ENCODE data around the gene SDK1. TPM values are rescaled to one million over a fixed set of nuclear protein-coding genes. Genes with fewer than 3 reads are reported as not detected.

Gene SDK1
- total RNA-seq, 4 donors from 2014 or later: under 0.01 to 16.2 (median 7.2) TPM

DNA sequence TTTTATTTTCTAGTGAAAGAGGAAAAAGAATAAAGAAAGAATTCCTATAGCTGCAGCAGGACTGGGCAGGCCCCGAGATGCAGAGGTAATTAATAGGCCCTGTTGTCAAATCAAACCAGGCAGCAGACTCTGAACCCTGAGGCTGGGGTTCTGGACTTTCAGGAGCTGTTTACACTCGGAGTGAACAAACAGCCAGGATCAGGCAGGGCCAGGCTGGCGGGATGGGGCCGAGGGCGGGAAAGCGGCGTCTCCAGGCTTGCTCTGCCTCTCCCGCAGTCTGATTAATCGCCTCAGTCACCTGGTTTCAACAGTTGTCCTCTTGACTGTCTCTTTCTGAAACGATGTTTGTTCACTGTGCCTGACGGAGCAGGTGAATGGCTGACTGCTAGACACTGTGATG lies 705.6 kb downstream of the SDK1 start:
- TF ChIP-seq, protein P1, sequence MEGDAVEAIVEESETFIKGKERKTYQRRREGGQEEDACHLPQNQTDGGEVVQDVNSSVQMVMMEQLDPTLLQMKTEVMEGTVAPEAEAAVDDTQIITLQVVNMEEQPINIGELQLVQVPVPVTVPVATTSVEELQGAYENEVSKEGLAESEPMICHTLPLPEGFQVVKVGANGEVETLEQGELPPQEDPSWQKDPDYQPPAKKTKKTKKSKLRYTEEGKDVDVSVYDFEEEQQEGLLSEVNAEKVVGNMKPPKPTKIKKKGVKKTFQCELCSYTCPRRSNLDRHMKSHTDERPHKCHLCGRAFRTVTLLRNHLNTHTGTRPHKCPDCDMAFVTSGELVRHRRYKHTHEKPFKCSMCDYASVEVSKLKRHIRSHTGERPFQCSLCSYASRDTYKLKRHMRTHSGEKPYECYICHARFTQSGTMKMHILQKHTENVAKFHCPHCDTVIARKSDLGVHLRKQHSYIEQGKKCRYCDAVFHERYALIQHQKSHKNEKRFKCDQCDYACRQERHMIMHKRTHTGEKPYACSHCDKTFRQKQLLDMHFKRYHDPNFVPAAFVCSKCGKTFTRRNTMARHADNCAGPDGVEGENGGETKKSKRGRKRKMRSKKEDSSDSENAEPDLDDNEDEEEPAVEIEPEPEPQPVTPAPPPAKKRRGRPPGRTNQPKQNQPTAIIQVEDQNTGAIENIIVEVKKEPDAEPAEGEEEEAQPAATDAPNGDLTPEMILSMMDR (IDR thresholded peaks at IDR 0.05): no peak
- Histone ChIP-seq H3K4me1 (no peaks in the 10 kb centered on the region), H3K36me3 (no peaks in the 10 kb centered on the region), H3K27me3 (no peaks in the 10 kb centered on the region), H3K9me3 (no peaks in the 10 kb centered on the region), H3K4me3 (no peak overlapping the region), H3K27ac (no peak overlapping the region)
- DNase-seq: no peak
- intact Hi-C loops (cut with DNase I; ENCODE audit: low total_unique reads): no loop called here

DNA sequence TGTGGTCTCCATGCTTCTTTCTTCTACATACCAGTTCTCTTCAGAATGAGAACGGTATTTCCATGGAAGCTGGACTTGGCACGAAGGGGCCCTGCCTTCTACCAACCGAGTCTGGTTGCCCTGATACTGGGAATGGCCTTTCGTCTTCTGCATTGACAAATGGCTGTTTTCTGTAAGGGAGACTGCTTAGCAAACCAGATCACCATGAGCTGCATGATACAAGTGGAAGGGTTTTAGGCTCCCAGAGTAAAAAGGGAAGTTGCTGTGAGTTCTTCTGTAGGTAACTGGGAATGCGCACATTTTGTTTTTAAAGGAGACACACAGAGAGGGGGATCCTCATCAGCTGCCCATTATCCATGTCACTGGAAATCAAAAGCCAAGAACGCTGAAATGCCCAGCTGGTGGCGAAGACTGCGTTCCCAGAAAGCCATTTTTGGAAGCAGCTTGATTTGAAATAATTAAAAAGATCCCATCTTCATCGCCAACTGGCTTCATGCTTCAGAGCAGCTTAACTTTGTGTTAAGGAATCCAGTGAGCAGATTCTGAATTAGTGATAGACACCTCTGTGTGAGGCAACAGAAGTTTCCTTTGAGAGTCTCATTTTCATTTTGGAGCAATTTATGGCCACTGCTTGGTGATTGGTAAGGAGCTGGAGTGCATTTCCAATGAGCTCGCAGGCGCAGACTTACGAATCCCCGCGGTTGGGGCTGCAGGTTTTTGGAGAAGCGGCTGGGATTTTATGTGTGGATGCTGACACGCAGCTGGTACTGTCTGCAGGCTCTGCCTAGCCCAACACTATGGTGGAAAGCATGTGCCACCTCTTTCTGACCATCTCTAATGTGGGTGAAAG lies 708.4 kb downstream of the SDK1 start:
- DNase-seq: no peak
- intact Hi-C loops (cut with DNase I; ENCODE audit: low total_unique reads): loop anchor here (5.0 kb wide), 1 partner anchor 607 kb away; no protein-coding TSS in a partner anchor
- Histone ChIP-seq H3K36me3 (no peaks in the 10 kb centered on the region), H3K4me3 (no peak overlapping the region), H3K4me1 (no peaks in the 10 kb centered on the region), H3K27ac (no peak overlapping the region), H3K27me3 (no peaks in the 10 kb centered on the region), H3K9me3 (no peaks in the 10 kb centered on the region)
- TF ChIP-seq, protein P1 (IDR thresholded peaks at IDR 0.05): no peak
- TF ChIP-seq POLR2A (IDR thresholded peaks at IDR 0.05): no peak

DNA sequence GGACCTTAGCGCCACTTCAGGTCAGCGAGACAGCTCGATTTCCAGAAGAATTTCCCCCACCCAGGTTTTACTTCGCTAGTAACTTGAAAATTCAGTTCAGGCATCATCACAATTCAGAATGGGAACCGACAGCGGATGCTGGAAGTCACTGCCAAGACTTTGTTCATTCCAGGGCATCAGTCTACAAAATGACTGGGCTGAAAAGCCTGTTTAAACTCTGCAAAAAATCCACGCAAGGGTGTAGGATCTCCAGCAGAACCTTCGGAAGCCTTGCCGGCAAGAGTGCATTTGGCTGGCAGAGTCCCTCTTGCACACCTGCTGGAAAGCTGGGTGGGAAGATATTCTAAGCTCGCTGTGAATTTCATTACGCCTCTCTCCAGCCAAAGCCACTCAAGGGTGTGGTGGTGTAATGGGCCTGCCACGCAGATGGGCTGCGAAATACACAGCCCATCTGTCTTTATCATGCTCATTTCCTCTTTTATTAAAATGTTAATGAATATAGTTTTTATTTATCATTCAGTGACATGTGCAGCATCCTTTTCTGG lies 709.1 kb downstream of the SDK1 start:
- no peaks in the 10 kb centered on the region for H3K27me3 ChIP-seq
- no peak for DNase-seq

DNA sequence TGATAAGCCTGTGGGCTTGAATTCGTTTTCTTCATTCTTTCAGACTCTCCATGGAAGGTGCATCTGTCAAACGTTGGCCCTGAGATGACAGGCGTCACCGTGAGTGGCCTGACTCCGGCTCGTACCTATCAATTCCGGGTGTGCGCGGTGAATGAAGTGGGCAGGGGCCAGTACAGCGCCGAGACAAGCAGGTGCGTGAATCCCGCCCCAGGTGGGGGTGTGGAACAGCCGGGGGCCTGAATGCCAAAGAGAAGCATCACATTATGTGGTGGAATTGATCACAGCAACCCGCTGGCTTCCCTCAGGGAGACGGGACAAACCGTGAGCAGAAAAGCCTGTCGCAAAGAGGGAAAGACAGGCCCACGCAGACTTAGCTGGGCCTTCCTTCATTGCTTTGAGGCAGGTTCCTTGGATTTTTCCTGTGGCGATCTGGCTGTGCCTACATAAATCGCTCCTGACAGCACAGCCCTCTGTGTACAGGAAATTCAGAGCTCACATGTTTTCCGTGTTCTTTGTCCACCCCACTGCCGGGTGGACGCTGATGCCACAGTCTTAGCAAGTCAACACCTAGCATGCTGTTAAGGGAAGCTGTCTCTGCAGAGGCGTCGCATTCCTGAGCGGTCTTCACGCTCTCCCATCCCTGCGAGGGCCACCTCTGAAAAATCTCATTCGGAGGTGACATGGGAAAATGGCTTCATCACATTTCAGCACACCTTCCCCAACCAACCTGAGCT lies 710.0 kb downstream of the SDK1 start:
- Histone ChIP-seq H3K9me3 (no peaks in the 10 kb centered on the region), H3K27me3 (no peaks in the 10 kb centered on the region), H3K36me3 (no peaks in the 10 kb centered on the region), H3K27ac (no peak overlapping the region), H3K4me3 (no peak overlapping the region), H3K4me1 (no peaks in the 10 kb centered on the region)
- intact Hi-C loops (cut with DNase I; ENCODE audit: low total_unique reads): loop anchor here (5.0 kb wide), 1 partner anchor 609 kb away; no protein-coding TSS in a partner anchor
- no peak for TF ChIP-seq POLR2A (IDR thresholded peaks at IDR 0.05)
- TF ChIP-seq, protein P1 (IDR thresholded peaks at IDR 0.05): no peak
- no peak for DNase-seq

More for the DNA sequence above, 709.1 kb downstream of the SDK1 start:
- TF ChIP-seq POLR2A (IDR thresholded peaks at IDR 0.05): no peak
- Histone ChIP-seq H3K36me3 (no peaks in the 10 kb centered on the region), H3K9me3 (no peaks in the 10 kb centered on the region), H3K27ac (no peak overlapping the region), H3K4me1 (no peaks in the 10 kb centered on the region), H3K4me3 (no peak overlapping the region)
- intact Hi-C loops (cut with DNase I; ENCODE audit: low total_unique reads): loop anchor here (5.0 kb wide), 1 partner anchor 608 kb away; no protein-coding TSS in a partner anchor

DNA sequence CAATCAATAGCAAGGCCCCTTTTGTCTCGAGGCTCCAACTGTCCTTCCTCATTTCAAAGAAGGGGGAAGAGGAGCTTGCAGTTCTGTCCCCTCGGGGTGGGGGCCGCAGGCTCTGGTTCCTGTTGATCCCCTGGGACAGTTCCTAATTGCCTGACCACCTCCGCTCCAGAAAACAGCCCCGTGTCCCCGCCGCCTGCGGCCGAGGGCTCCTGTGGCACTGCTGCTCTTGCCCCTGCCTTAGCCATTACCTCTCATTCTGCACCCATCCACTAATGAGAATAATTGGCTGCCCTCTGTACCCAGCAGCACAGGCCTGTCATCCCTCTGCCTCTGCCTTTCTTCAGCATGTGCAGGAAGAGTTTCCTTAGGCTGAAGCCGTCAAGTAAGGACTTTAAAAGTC lies 712.7 kb downstream of the SDK1 start:
- intact Hi-C loops (cut with DNase I; ENCODE audit: low total_unique reads): loop anchor here (5.0 kb wide), 1 partner anchor 611 kb away; no protein-coding TSS in a partner anchor
- Histone ChIP-seq H3K36me3 (no peaks in the 10 kb centered on the region), H3K4me3 (no peak overlapping the region), H3K27ac (no peak overlapping the region), H3K27me3 (no peaks in the 10 kb centered on the region), H3K9me3 (no peaks in the 10 kb centered on the region), H3K4me1 (no peaks in the 10 kb centered on the region)
- TF ChIP-seq POLR2A (IDR thresholded peaks at IDR 0.05): no peak
- TF ChIP-seq, protein P1 (IDR thresholded peaks at IDR 0.05): no peak
- no peak for DNase-seq

Data from uterus (tissue), 4 donors.